GM12801 (cell line): ENCODE results near the gene NAALADL1.

Experiments used
- TF ChIP-seq, protein P1 (sequence below): IDR thresholded peaks from one replicate; pipeline ENCODE4 v1.5.1; 2011; ENCODE audit warnings: control low read depth; ENCODE audit not compliant: insufficient read length; ENCODE audit errors: extremely low read depth

The NAALADL1 gene

DNA sequence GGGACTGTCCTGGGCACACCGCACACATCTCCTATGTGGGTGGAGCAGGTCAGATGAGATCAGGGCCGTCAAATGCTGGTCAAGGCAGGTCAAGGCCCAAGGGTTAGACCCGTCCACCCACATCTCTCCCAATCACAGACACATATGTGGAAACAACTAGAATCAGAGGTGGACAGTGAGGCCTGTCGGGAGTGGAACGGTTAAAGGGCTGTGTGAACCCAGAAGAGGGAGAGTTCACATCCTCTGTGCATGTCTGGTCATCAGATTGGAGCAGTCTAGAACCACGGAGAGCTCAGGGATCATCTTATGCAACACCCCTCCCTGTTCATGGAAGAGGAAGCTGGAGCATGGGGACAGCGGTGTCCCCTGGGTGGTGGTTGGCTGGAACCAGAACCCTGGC is 38.5 kb downstream of the NAALADL1 start:
- TF ChIP-seq, protein P1, sequence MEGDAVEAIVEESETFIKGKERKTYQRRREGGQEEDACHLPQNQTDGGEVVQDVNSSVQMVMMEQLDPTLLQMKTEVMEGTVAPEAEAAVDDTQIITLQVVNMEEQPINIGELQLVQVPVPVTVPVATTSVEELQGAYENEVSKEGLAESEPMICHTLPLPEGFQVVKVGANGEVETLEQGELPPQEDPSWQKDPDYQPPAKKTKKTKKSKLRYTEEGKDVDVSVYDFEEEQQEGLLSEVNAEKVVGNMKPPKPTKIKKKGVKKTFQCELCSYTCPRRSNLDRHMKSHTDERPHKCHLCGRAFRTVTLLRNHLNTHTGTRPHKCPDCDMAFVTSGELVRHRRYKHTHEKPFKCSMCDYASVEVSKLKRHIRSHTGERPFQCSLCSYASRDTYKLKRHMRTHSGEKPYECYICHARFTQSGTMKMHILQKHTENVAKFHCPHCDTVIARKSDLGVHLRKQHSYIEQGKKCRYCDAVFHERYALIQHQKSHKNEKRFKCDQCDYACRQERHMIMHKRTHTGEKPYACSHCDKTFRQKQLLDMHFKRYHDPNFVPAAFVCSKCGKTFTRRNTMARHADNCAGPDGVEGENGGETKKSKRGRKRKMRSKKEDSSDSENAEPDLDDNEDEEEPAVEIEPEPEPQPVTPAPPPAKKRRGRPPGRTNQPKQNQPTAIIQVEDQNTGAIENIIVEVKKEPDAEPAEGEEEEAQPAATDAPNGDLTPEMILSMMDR, result no peak

DNA sequence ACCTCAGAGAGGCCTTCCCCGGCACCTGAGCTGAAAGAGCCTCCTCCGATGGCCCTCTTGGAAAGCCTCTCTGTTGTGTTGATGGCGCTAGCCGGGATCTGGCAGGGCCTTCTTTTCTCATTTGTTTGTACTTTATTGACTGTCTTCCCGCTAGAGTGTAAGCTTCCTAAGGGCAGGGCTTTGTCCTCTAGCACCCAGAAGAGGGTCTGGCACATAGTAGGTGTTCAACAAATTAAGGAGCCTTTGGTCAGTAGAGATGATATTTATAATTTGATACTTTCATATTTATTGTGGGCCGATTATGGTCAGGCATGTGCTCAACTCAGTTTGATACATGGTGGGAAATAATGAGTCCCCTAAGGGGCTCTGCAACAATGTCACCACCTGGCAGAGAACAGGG is 40.4 kb downstream of the NAALADL1 start:
- TF ChIP-seq, protein P1, result no peak

DNA sequence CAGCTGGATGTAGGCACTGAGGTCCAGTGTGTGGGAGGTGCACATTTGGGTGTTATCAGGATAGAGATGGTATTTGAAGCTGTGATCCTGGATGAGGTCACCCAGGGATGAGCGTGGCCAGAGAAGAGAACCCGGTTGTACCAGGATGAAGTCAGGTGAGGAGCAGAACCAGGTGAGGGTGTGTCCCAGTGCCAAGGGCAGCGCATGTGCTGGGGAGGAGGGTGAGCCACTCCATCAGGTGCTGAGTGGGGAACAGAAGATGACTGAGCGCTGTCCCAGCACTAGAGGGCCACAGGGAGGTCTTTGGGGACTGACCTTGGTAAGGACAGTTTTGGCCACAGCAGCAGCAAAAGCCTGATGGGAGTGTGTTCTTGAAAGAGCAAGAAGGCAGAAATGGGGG is 41.6 kb downstream of the NAALADL1 start:
- TF ChIP-seq, protein P1, result no peak

DNA sequence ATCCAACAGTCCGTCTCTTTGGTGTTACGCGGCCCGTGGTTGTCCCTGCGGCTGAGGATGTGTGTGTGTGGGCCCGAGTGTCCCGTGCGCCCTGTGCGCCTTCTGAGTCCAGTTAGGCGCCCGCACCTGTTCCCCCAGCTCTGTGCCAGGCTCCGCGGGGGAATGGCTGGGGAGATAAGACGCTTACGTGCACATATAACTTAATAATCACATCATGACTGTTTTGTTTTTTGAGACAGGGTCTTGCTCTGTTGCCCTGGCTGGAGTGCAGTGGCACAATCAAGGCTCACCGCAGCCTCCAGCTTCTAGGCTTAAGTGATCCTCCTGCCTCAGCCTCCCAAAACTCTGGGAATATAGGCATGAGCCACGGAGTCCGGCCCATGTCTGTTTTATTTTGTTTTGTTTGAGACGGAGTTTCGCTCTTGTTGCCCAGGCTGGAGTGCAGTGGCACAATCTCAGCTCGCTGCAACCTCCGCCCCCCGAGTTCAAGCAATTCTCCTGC is 43.6 kb downstream of the NAALADL1 start:
- TF ChIP-seq, protein P1, result no peak

DNA sequence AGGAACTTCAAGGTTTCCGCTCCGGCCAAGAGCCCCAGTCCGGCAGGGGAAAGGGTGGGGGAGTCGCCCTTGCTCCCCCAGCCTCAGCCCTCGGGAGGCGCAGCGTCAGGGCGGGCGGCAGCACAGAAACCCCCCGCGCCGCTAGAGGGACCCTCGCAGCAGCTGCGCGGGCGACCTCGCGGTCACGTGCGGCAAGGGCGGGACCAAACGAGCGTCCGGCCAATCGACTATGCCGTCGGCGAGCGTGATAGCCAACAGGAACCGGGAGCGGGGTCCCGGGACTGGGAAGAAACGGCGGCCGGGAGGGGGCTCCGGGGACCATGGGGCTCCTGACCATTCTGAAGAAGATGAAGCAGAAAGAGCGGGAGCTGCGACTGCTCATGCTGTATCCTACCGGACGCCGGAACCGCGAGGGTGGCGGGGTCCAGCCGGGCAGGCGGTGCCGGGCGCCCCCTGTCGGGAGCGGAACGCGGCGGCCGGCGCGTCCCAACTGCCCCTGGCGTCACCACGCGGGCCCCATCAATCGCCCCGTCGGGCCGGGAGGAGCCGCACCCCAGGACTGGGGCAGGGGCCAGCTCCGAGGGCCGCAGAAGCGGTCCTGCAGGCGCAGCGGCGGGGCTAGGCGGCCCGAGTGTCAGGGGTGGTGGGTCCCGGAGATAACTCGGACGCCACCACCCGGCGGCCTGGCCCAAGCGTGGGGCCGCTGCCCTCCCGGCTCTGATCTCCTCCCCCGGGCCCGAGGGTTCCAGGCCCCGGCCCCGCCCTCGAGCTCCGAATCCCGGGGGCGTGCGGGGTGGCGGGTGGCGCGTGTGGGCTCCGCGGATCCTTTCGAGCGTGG is 44.2 kb downstream of the NAALADL1 start, which contains the start of gene ARL2:
TSS of gene ARL2 (plus strand) at position 273 of the 838 bp plus-strand sequence. CDS start at position 321, 48 bp downstream.
- TF ChIP-seq, protein P1, result no peak

DNA sequence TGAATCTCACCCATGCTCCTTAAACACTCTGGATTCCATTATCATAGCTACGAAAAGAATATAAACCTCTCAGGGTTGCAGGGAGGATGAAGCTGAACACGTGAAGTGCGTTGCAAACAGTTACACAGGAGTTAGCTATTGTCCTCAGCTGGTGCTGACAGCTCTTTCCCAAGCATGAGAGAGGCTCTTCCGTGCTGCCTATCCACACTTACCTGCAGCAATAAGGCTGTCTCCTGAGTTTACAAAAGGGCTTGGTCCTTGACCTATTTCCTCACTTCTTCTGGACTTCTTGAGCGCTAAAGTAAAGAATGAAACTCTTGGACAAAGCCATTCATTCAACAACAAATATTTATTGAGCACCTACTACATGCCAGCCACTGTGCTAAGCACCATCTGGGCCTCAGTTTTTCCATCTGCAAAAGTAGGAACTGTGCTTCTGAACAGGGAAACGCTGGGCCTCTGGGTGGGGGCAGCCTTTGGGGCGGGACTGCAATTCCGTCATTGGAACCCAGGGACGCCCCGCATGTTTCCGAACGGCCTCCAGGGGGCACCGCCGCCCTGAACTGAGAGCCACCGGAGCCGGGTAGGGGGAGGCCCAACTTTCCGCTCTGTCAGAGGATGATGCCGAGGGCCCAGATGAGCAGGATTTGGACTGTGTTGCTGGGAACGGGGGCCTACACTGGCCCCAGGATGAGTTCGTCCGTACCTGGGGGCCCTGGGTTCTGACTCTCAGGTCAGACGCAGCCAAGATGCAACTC is 45.0 kb downstream of the NAALADL1 start:
- TF ChIP-seq, protein P1, result no peak

DNA sequence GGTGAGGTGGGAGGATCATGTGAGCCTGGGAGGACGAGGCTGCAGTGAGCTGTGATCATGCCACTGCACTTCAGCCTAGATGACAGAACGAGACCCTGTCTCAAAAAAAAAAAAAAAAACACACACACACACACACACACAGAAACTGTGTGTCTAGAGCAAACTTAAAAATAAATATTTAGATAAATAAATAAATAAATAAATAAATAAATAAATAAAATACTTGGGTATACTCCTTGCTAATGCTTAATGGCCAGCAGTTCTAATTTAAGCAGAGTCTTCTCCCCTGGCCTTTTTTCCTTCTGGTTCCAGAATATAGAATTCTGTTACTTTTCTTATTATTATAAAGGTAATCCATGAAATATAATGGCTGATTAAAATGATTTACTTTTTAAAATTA is 49.5 kb downstream of the NAALADL1 start:
- TF ChIP-seq, protein P1, result no peak
